22Rv1 (cell line): ENCODE results near the gene ANKRD2.

ENCODE experiments used
- ZFX ChIP-seq: fragments of 450-650 bp; IDR thresholded peaks from 2 replicates; pipeline ENCODE4 v1.6.1; 2017; ENCODE audit warnings: antibody characterized with exemption, borderline replicate concordance
- TF ChIP-seq, protein P1 (sequence below): fragments of 450-650 bp; IDR thresholded peaks from 2 replicates; pipeline ENCODE4 v1.5.1; 2017; ENCODE audit warnings: mild to moderate bottlenecking

GRCh38 chr10:97597778-97598177 is 25.2 kb downstream of the ANKRD2 start:
- TF ChIP-seq, protein P1, sequence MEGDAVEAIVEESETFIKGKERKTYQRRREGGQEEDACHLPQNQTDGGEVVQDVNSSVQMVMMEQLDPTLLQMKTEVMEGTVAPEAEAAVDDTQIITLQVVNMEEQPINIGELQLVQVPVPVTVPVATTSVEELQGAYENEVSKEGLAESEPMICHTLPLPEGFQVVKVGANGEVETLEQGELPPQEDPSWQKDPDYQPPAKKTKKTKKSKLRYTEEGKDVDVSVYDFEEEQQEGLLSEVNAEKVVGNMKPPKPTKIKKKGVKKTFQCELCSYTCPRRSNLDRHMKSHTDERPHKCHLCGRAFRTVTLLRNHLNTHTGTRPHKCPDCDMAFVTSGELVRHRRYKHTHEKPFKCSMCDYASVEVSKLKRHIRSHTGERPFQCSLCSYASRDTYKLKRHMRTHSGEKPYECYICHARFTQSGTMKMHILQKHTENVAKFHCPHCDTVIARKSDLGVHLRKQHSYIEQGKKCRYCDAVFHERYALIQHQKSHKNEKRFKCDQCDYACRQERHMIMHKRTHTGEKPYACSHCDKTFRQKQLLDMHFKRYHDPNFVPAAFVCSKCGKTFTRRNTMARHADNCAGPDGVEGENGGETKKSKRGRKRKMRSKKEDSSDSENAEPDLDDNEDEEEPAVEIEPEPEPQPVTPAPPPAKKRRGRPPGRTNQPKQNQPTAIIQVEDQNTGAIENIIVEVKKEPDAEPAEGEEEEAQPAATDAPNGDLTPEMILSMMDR = no peak
- no peak for TF ChIP-seq ZFX
